ENCODE data around the gene MGAM2.

The MGAM2 gene

DNA sequence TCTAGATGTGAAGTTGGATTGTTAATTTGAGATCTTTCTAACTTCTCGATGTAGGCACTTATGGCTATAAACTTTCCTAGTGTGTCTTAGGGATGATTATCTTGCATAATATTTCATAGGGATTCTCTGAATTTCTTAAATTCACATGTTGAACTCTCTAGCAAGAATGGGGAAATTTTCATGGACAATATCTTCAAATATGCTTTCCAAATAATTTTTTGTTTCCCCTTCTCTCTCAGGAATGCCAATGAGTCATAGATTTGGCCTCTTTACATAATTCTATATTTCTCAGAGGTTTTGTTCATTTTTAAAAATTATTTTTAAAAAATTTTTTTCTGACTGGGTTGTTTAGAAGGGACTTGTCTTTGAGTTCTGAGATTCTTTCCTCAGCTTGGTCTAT is 68.9 kb downstream of the MGAM2 start:
- DNase-seq = no peak

DNA sequence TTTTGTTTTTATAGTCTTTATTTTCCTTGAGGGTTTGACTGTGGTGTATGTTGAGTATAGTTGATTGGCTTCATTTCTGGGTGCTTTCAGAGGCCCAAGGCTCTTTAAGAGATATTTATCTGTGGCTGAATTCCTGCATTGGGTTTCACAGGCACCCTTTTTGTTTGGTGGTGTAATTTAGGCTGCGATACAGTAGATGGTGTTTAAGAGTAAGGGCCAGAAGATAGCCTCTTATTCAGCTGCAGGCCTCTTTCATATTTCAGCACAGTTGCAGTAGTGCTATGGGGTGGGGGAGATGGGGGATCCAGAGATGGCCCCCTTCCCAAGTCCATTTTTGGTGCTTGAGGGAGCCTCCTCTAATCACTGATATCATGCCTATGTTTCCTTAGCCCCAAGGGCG is 69.7 kb downstream of the MGAM2 start:
- DNase-seq = no peak

DNA sequence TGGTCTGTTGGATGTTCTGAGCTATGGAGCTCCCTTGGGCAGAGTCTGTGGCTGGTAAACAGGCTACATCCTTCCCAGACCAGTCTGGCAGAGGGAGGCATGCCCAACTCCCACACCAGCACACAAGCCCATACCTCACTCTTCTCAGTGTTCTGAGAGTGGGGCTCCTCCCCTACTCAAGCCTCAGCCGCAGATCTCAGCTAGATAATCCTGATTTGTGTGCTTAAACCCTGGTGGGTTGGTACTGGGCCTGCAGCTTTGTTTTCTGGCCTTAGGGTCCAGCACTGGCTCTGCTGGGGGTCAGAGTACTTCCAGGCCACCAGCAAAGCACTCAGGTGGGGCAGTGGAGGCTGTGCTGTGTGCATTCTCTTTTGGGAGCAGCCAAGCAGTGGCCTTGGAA is 70.4 kb downstream of the MGAM2 start:
- DNase-seq = peak; percentile 62

DNA sequence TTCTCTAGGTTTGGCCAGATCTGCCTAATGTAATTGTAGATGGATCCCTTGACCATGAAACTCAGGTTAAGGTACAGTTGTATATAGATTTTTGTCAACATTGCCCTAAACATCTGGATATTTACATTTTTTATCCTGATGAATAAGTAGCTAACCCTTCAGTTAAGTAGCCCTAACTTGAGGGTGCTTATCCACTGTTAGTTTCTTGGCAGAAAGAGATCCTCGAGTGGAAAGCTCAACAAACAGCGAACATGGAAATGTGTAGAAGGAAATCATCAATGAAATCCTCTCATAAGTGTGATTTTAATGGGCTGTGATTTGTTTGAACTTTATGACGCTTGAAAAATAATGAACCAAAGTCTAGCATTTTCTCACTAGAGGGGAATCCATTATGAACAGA is 73.6 kb downstream of the MGAM2 start:
- DNase-seq = no peak

DNA sequence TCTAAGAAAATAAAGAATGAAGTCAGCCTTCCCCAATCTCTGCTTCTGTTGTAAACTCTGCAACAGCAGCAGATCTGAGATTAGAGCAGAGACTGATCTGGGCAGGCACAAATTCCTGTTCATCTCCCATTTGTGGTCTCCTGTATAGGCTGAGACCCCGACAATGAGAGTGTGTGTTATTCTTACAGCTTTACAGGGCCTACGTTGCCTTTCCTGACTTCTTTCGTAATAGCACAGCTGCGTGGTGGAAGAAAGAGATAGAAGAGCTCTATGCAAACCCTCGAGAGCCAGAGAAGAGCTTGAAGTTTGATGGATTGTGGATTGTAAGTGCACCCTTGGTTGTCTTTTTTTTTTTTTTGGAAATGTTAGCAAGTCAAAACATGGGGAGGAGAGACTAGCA is 74.3 kb downstream of the MGAM2 start:
- DNase-seq = no peak

DNA sequence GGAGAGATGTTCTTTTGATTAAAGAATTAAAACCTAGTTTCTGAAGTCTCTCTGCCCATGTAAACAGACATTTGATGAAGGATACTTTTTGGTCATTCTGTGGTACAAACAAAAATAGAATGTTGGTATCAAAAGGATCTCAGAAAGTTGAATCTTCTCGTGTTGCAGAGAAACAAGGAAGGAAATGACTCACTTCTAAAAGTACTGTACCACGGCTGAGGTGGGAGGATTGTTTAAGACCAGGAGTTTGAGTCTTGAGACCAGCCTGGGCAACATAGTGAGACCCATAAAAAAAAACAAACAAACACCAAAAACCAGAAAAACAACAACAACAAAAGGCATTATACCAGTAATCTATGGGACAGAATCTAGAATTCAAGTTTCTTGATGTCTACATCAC is 76.6 kb downstream of the MGAM2 start:
- DNase-seq = no peak

DNA sequence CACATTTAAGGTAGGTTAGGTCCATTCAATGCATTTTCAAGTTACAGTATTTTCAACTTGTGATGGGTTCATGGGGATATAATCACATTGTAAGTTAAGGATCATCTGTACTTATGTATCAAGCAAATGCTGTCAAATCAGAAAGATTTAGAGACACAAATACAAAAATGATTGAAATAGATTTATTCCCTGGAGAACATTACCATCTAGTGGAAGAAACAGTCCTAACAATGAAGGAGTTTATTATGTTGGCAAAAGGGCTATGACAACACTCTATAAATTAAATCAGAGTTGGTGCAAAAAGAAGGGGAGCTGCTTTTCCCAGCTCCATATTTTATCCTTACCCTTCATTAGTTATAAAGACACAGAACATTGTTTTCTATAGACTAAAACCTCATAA is 77.3 kb downstream of the MGAM2 start:
- no peak for DNase-seq

DNA sequence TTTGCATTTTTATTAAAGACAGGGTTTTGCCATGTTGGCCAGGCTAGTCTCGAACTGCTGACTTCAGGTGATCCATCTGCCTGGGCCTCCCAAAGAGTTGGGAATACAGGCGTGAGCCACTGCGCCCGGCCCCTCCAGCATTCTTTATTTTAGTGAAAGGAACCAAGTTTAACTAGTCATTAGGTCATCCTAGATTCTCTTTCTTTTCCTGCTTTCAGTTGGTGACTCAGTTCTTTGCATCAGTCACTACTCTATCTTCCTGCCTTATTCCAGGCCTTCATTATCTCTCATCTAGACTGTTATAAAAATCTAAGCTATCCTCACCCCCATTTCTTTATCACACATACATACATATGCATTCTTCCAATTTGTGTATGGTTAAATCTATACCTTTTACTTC is 82.7 kb downstream of the MGAM2 start:
- no peak for DNase-seq

DNA sequence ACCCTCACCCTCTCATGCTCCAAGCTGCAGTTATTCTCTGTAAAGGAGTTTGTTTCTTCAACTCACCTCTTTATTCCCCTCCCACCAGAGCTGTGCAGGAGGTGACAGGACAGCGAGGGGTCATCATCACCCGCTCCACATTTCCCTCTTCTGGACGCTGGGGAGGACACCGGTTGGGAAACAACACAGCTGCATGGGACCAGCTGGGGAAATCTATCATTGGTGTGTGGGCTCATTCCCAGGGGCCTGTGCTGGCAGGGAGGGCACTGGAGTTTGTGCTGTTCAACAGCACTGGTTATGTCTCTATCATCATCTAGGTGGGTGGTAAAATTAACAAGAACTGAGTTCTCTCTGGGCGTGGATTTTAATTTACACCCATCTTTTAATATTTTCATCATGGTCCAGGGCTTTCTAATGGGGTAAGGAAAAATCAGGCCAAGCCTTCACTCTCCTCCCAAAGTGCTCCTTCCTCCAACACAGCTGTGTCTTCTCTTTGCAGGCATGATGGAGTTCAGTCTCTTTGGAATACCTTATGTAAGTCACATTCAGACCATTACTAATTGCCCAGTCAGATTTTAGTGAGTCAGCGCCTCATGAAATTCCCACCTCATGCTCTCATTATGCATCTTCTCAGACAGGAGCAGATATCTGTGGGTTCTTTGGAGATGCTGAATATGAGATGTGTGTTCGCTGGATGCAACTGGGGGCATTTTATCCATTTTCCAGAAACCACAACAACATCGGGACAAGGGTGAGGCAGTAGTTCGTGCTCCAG is 84.7 kb downstream of the MGAM2 start:
- no peak for DNase-seq

DNA sequence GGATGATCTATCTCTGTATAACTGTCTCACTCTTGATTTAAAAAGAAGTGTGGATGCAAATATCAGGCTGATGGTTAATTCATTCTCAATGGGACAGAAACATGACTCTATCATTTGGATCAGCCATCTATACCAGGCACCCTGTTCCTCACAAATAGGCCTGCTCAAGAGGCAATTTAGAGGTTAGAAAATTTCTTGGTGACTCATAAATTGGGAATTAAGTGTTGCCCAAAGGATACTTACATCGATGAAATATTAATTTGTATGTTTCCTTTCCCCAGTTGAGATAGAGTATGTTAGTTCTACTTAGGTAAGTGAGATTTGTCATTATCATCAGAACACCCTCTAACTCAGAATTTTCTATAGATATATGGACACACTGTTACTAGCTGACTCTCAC is 88.7 kb downstream of the MGAM2 start:
- DNase-seq = no peak

DNA sequence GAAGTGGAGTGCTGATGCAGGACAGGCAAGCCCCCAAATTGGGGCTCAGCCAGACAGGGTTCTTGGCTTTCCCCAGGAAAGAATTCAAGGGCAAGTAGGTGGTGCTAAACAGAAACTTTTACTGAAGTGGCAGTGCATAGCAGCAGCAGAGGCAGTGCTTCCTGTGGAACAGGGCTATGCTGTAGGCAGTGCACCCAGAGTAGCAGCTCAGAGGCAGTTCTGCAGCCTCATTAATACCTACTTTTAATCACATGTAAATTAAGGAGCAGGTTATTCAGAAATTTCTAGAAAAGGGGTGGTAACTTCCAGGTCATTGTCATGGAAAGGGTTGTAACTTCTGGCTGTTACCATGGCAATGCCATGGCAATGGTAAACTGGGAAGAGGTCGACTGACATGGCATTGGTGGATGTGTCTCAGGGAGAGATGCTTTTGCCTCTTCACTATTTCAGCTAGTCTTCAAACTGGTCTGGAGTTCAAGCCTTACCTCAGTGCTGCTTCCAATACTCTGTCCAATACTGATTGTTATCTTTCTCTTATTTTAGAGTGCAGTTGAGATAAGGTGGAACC is 117.1 kb downstream of the MGAM2 start:
- no peak for DNase-seq

DNA sequence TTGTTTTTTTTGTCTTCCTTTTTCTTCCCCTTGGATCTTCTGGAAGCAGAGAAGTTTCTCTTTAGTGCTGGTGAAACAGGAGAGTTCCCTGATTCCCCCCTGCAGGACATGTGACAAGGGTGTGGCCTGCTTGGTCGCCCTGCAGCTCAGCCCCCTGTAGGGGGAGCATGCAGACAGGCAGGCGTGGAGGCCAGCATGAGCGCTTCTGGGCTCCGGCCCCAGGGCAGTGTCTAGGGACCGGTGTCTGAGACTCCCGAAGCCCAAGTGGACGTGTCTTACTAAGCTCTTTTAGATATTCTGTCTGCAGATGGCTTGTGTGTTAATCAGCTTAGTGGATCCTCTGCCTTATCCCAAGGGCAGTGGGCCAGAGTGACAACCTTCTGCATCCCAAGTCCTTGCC is 120.2 kb downstream of the MGAM2 start:
- DNase-seq = peak; percentile 80

DNA sequence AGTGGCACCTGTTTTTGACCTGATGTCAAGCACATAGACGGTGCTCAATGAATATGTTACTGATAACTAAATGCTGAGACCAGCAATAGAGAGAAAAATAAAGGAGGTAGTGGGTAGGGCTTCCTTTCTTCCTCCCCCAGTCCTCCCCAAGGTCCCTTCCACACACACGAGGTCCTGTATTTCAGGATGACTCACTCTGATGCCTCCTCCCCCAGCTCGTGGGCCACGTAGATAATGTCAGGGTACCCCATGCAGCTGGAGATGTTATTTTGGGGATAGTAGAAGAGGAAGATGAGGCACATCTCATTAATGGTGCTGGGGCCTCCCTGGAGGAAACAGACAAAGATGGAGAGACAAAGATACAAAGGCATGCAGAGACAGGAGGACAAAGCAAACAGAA is 129.0 kb downstream of the MGAM2 start:
- DNase-seq = no peak

DNA sequence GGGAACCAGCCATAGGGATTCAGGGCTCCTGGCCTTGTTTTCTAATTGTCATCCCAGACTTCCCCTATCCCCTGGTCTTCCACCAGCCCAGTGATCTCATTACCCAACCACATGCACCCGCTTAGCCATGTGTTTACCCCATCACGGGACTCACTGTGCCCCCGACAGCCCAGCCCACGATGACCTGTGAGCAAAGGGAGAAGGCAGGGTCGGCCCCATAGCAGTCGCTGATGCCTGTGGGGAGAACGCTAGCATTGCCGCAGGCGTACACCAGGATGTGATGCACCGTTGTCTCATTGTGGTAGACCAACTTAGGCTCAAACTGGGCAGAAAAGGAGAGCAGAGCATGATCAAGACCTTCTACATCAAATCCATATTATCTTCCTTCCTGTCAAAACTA is 132.3 kb downstream of the MGAM2 start:
- no peak for DNase-seq

DNA sequence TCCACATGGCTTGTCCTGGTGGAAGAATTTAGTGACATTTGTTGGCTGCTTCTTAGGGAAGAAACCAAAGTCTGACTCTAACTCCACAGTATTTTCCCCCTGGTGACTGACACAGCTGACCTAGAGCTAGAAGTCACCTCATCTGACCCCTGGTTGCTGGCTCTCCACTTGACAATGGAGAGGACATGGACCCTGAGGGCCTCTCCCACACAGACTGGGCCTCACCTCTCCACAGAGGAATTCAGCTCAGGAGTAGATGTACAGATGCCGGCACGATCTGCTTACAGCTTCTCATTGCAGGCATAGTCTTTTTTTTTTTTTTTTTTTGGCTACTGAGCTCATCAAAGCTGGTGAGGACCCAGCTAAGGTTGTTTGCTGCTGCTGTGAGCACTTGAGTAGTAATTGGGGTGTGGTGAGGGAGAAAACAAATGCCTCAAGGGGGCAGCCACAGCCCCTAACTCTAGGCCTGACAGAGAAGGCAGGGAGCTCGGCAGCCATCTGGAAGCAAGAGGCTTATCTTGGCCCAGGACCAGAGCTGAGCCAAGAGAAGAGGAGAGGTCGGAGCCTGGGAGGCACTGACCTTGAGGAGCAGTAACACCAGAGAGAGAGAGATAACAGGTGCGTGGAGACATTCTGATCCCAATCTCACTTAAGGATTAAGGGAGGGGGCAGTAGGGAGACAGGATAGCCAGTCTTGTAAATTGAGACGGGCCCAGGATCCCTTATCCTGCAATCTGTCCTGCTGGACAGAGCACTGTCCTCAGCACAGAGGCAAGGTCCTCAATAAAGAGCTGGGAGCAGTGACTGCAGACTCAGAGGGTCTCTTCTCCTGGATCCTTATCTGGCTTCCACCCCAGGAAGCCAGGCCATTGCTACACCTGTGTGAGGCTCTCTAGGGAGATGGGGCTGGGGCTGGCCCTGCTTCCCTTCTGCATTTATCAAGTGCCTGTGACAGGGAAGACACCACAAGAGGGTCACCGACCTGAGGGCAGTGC is 136.9 kb downstream of the MGAM2 start:
- peak; percentile 61 for DNase-seq

DNA sequence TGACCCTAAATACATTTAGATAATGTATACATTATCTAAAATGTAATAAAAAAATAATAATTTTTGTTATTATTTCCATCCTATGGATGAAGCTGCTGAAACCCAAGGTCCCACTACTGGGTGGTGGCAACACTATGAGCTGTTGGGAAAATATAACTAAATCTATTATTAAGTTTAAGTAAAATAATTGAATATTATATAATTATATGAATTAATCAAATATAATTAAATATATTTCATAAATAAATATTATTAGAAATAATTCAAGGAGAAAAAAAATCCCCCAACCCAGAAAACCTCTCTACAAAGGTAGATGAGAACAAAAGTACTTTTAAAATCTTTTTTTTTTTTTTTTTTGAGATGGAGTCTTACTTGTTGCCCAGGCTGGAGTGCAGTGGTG is 138.4 kb downstream of the MGAM2 start:
- no peak for DNase-seq

DNA sequence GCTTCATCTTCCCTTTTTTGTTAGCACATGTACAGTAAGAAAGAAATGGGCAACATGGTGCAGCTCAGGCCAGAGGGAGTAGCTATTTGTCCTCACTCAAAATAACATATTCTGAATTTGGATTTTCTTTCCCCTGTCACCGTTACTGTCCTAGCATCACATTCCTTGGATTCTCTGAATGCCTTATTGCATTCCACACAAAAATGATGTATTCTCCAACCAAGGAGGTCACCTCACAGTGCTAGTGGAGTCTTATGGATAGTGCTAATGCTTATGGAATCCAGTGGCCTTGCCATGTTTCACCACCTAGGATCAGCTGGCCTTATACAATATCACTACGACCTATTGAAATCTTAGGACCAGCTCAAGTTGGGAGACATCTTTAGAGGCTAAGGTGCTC is 139.2 kb downstream of the MGAM2 start:
- DNase-seq = no peak

DNA sequence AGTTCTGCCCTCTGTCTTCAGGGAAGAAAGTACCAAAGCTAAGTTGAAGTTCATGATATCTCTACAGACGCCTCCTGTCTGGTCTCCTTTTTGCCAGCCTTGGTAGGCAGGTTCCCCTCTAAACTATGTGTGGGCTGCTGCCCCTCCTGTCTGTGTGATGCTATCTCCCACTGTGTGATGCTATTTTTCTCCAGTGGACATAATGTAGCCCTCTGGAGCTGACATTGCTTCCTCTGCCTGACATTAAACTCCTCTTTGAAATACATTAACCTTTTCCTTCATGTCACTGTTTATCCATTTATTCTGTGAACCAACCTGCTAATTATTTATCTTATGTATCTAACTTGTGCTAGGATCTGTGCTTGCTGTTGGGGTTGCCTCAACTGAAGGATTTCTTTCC is 146.4 kb downstream of the MGAM2 start, which contains the start of gene PRSS58:
PRSS58 (minus strand) TSS at position 101 of the 400 bp plus-strand sequence. CDS start 351 bp downstream, outside the sequence.
- no peak for DNase-seq

DNA sequence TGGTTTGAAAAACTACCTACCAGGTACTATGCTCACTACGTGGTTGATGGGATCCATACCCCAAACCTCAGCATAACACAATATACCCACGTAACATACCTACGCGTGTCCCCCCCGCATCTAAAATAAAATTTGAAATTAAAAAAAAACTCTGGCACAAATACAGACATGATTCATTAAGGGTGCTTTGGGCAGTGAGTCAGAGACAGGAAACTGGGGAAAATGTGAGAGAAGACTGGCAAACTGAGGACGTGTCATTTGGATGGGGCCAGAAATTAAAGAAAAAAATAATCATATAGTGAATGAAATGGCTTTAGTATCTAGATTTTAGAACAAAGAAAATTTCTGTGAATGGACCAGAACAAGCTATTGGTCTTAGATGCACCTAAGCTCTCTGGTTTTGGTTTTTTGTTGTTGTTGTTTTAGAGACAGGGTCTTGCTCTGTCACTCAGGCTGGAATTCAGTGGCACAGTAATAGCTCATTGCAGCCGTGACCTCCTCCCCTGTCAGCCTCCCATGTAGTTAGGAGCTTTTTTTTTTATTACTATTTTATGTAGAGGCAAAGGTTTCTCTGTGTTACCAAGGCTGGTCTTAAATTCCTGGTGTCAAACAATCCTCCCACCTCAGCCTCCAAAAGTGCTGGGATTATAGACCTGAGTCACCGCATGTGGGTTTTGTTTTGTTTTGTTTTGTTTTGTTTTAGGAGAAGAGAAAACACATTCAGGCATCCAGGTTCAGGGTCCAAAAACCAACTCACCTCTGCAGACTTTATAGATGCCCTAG is 152.3 kb downstream of the MGAM2 start:
- no peak for DNase-seq
